Activated CD8-positive, alpha-beta memory T cell treated with anti-CD3 and anti-CD28 coated beads, Interleukin-2, amount 50 U/mL, for 1 hour (primary cell): ENCODE data around the gene NTRK3.

Experiments used
- DNase-seq: peaks from one replicate; pipeline ENCODE4 v3.0.0-alpha.2; 2020; ENCODE audit errors: extremely low read depth

NTRK3 gene

GRCh38 chr15:88230823-88231222 is 25.7 kb downstream of the NTRK3 start:
- no peak for DNase-seq

- no peak for DNase-seq
Measured at GRCh38 chr15:88225461-88225860, 31.1 kb downstream of the NTRK3 start.

GRCh38 chr15:88223084-88223483 is 33.5 kb downstream of the NTRK3 start:
- DNase-seq, result no peak

- DNase-seq, result no peak
Measured at GRCh38 chr15:88221836-88222235, 34.7 kb downstream of the NTRK3 start.

GRCh38 chr15:88220443-88221335 is 35.9 kb downstream of the NTRK3 start:
- DNase-seq, result no peak

- DNase-seq, result no peak
Measured at GRCh38 chr15:88219623-88220022, 36.9 kb downstream of the NTRK3 start.

GRCh38 chr15:88218557-88219221 is 37.9 kb downstream of the NTRK3 start:
- no peak for DNase-seq

GRCh38 chr15:88215066-88215648 is 41.4 kb downstream of the NTRK3 start:
- no peak for DNase-seq

- DNase-seq, result no peak
Measured at GRCh38 chr15:88209111-88209510, 47.4 kb downstream of the NTRK3 start.

GRCh38 chr15:88208396-88208795 is 48.1 kb downstream of the NTRK3 start:
- no peak for DNase-seq

GRCh38 chr15:88207565-88207964 is 49.0 kb downstream of the NTRK3 start:
- no peak for DNase-seq

- DNase-seq, result no peak
Measured at GRCh38 chr15:88204584-88204983, 52.0 kb downstream of the NTRK3 start.

GRCh38 chr15:88202231-88202630 is 54.3 kb downstream of the NTRK3 start:
- DNase-seq, result no peak

- no peak for DNase-seq
Measured at GRCh38 chr15:88201207-88201606, 55.3 kb downstream of the NTRK3 start.

GRCh38 chr15:88196961-88197360 is 59.6 kb downstream of the NTRK3 start:
- DNase-seq, result no peak

GRCh38 chr15:88194162-88194561 is 62.4 kb downstream of the NTRK3 start:
- no peak for DNase-seq

- no peak for DNase-seq
Measured at GRCh38 chr15:88193415-88193814, 63.1 kb downstream of the NTRK3 start.

- no peak for DNase-seq
Measured at GRCh38 chr15:88191812-88192165, 64.8 kb downstream of the NTRK3 start.

GRCh38 chr15:88190232-88190631 is 66.3 kb downstream of the NTRK3 start:
- DNase-seq, result no peak

- no peak for DNase-seq
Measured at GRCh38 chr15:88188300-88188699, 68.2 kb downstream of the NTRK3 start.

- no peak for DNase-seq
Measured at GRCh38 chr15:88187195-88187594, 69.3 kb downstream of the NTRK3 start.

GRCh38 chr15:88185584-88185983 is 71.0 kb downstream of the NTRK3 start:
- DNase-seq, result no peak

- DNase-seq, result no peak
Measured at GRCh38 chr15:88181613-88182012, 74.9 kb downstream of the NTRK3 start.
